ENCODE data around the gene SCN8A. TPM values are rescaled to one million over a fixed set of nuclear protein-coding genes. Genes with fewer than 3 reads are reported as not detected.

The SCN8A gene
- total RNA-seq, 4 donors from 2014 or later: 0.28 to 4.1 TPM; not detected in 2

GRCh38 chr12:51755251-51755650 lies 164.2 kb downstream of the SCN8A start:
- no peaks in the 10 kb centered on the region for H3K4me1 ChIP-seq
- H3K36me3 ChIP-seq: no peaks in the 10 kb centered on the region
- no peak overlapping the region for H3K27ac ChIP-seq
- TF ChIP-seq POLR2A (IDR thresholded peaks at IDR 0.05): no peak
- TF ChIP-seq, protein P1, sequence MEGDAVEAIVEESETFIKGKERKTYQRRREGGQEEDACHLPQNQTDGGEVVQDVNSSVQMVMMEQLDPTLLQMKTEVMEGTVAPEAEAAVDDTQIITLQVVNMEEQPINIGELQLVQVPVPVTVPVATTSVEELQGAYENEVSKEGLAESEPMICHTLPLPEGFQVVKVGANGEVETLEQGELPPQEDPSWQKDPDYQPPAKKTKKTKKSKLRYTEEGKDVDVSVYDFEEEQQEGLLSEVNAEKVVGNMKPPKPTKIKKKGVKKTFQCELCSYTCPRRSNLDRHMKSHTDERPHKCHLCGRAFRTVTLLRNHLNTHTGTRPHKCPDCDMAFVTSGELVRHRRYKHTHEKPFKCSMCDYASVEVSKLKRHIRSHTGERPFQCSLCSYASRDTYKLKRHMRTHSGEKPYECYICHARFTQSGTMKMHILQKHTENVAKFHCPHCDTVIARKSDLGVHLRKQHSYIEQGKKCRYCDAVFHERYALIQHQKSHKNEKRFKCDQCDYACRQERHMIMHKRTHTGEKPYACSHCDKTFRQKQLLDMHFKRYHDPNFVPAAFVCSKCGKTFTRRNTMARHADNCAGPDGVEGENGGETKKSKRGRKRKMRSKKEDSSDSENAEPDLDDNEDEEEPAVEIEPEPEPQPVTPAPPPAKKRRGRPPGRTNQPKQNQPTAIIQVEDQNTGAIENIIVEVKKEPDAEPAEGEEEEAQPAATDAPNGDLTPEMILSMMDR (IDR thresholded peaks at IDR 0.05): no peak
- no peaks in the 10 kb centered on the region for H3K27me3 ChIP-seq
- H3K9me3 ChIP-seq: no peaks in the 10 kb centered on the region
- no peak overlapping the region for H3K4me3 ChIP-seq
- no peak for DNase-seq

GRCh38 chr12:51759175-51759574 lies 168.1 kb downstream of the SCN8A start:
- H3K27ac ChIP-seq: no peak overlapping the region
- TF ChIP-seq, protein P1 (IDR thresholded peaks at IDR 0.05): no peak
- no peak for TF ChIP-seq POLR2A (IDR thresholded peaks at IDR 0.05)
- no peak overlapping the region for H3K4me3 ChIP-seq
- no peaks in the 10 kb centered on the region for H3K4me1 ChIP-seq
- DNase-seq: no peak
- no peaks in the 10 kb centered on the region for H3K9me3 ChIP-seq
- no peaks in the 10 kb centered on the region for H3K27me3 ChIP-seq
- no peaks in the 10 kb centered on the region for H3K36me3 ChIP-seq

DNA sequence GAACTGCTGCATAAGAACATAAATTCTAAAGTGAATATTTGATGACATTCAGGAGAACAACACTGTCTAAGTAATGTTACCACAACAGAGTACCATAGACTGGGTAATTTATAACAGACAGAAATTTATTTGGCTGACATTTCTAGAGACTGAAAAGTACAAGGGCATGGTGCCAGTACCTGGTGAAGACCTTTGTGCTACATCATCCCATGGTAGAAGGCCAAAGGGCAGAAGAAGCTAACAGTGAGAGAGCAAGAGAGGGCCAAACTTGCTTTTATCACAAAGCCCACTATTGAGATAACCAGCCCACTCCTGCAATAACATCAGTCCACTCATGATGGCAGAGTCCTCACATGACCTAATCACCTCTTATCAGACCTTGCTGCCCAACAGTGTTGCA lies 168.7 kb downstream of the SCN8A start:
- no peak for TF ChIP-seq POLR2A (IDR thresholded peaks at IDR 0.05)
- TF ChIP-seq, protein P1 (IDR thresholded peaks at IDR 0.05): no peak
- Histone ChIP-seq H3K36me3 (no peaks in the 10 kb centered on the region), H3K27me3 (no peaks in the 10 kb centered on the region), H3K27ac (no peak overlapping the region), H3K4me1 (no peaks in the 10 kb centered on the region), H3K9me3 (no peaks in the 10 kb centered on the region), H3K4me3 (no peak overlapping the region)
- no peak for DNase-seq

- Histone ChIP-seq H3K4me3 (no peak overlapping the region), H3K9me3 (no peaks in the 10 kb centered on the region), H3K36me3 (no peaks in the 10 kb centered on the region), H3K27me3 (no peaks in the 10 kb centered on the region), H3K27ac (no peak overlapping the region), H3K4me1 (no peaks in the 10 kb centered on the region)
- DNase-seq: no peak
- TF ChIP-seq POLR2A (IDR thresholded peaks at IDR 0.05): no peak
- TF ChIP-seq, protein P1 (IDR thresholded peaks at IDR 0.05): no peak
Observed at GRCh38 chr12:51760231-51760630, 169.2 kb downstream of the SCN8A start.

DNA sequence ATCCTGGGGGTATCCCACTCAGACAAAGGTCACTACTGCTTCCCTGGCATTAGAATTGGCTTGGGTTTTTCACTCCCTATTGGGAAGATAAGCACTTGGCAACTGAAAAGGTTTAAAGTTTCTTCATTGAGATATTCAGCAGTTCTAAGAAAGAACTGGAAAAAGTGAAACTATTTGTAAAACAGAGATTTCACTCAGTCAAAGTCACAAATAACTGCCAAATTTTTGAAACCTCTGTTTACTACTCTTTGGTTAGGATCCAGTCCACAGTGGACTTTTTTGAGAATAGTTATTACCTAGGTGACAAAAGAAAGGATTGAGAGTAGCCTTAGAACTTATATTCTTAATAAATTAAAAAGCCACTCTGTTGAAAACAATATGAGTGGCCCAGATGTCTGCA lies 172.7 kb downstream of the SCN8A start:
- H3K27me3 ChIP-seq: no peaks in the 10 kb centered on the region
- no peaks in the 10 kb centered on the region for H3K36me3 ChIP-seq
- H3K9me3 ChIP-seq: no peaks in the 10 kb centered on the region
- TF ChIP-seq POLR2A (IDR thresholded peaks at IDR 0.05): no peak
- TF ChIP-seq, protein P1 (IDR thresholded peaks at IDR 0.05): no peak
- H3K4me1 ChIP-seq: no peaks in the 10 kb centered on the region
- no peak overlapping the region for H3K4me3 ChIP-seq
- H3K27ac ChIP-seq: no peak overlapping the region
- no peak for DNase-seq

- DNase-seq: no peak
- no peak for TF ChIP-seq POLR2A (IDR thresholded peaks at IDR 0.05)
- TF ChIP-seq, protein P1 (IDR thresholded peaks at IDR 0.05): no peak
- H3K27ac ChIP-seq: no peak overlapping the region
- H3K4me3 ChIP-seq: no peak overlapping the region
- no peaks in the 10 kb centered on the region for H3K27me3 ChIP-seq
- no peaks in the 10 kb centered on the region for H3K36me3 ChIP-seq
- no peaks in the 10 kb centered on the region for H3K4me1 ChIP-seq
- no peaks in the 10 kb centered on the region for H3K9me3 ChIP-seq
Observed at GRCh38 chr12:51766067-51766676, 175.1 kb downstream of the SCN8A start.
